BJ (cell line): ENCODE measurements around the gene PCCB. TPM values are rescaled to one million over a fixed set of nuclear protein-coding genes. Genes with fewer than 3 reads are reported as not detected.

ENCODE experiments used
- CTCF ChIA-PET: fragments of 350-600 bp; formaldehyde crosslinking; extraction: SDS; loops from one replicate; lab custom pipeline; 2021; ENCODE audit warnings: antibody characterized with exemption, inconsistent platforms; lab: Yijun Ruan, JAX
- POLR2A ChIA-PET: fragments of 300-600 bp; sonication (Branson Sonifier 250); formaldehyde crosslinking; extraction: SDS; loops from one replicate; lab custom pipeline; 2021; ENCODE audit warnings: antibody characterized with exemption; lab: Charles Lee
- DNase-seq: peaks from one replicate; pipeline ENCODE4 v3.0.0-alpha.2; 2011; ENCODE audit warnings: low read depth
- H3K27me3 ChIP-seq: 2 replicates; pipeline ENCODE4 v1.6.0; 2011; ENCODE audit warnings: low read length; ENCODE audit not compliant: control insufficient read depth, insufficient read depth
- H3K36me3 ChIP-seq: 2 replicates; pipeline ENCODE4 v1.5.1; 2011; ENCODE audit warnings: low read length; ENCODE audit not compliant: control insufficient read depth, insufficient read depth
- H3K4me3 ChIP-seq: 2 replicates; pipeline ENCODE4 v1.5.1; 2011; ENCODE audit warnings: low read depth, mild to moderate bottlenecking, control low read depth, low read length
- CTCF ChIP-seq: IDR thresholded peaks from 2 replicates; pipeline ENCODE4 v1.5.1; 2011; ENCODE audit warnings: low read depth, mild to moderate bottlenecking, control low read depth, inconsistent platforms, low read length, moderate library complexity; ENCODE audit not compliant: insufficient read depth
- polyA plus RNA-seq: library from polyadenylated mRNA; depleted of rRNA; stranded (reverse); fragments of >200 nt; gene quantifications from 2 replicates; pipeline ENCODE4 v1.2.3, GENCODE V29; 2011; rRNA removed

Gene PCCB
- polyA plus RNA-seq, 1 experiment, result 65.0 TPM

DNA sequence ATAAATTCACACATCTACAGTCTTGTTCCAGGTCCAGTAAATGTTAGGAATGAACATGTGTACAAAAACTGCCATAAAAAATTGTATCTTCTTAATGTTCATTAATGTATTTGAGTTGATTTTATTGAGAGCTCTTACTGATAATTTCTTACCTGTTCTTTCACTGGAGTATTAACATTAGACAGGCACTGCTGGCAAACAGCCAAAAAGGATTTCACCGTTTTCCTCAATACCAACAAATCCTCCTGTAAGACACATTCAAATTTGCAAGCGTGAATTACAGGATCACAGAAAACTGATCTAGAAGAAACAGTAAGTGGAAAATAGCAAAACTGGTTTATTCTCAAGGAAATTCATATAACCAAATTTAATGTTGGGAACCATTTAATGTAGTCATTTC is 127.4 kb downstream of the PCCB start:
- peaks cover 1% of the 10 kb centered on the region for H3K36me3 ChIP-seq
- H3K27me3 ChIP-seq, result no peaks in the 10 kb centered on the region
- no peak for TF ChIP-seq CTCF
- CTCF ChIA-PET, result interaction anchor here (0.9 to 1.1 kb wide), 2 partner anchors 25 to 375 kb away, joined by 3 read pairs; no protein-coding TSS in a partner anchor
- H3K4me3 ChIP-seq, result no peak overlapping the region
- POLR2A ChIA-PET, result no interaction called here
- no peak for DNase-seq

GRCh38 chr3:136378011-136378410 is 127.9 kb downstream of the PCCB start:
- no peak overlapping the region for H3K4me3 ChIP-seq
- no peak for DNase-seq
- CTCF ChIA-PET, result interaction anchor here (0.9 kb wide), 1 partner anchor 375 kb away, joined by 3 read pairs; no protein-coding TSS in a partner anchor
- POLR2A ChIA-PET, result no interaction called here
- no peaks in the 10 kb centered on the region for H3K27me3 ChIP-seq
- peaks cover 1% of the 10 kb centered on the region for H3K36me3 ChIP-seq
- TF ChIP-seq CTCF, result no peak

Other genes with a start within 250 kb of the PCCB start
- gene MSL2, start 54.0 kb upstream of the PCCB start, polyA plus RNA-seq, result 2.7 and 4.9 TPM in 2 replicates